HG02798 (cell line): ENCODE results near the gene PTPRT.

Experiments used
- ATAC-seq: cut with Tn5 transposase; IDR thresholded peaks from one replicate; pipeline ENCODE4 v1.9.1; 2021; ENCODE audit warnings: mild to moderate bottlenecking; ENCODE audit not compliant: unreplicated experiment, poor library complexity

The PTPRT gene

DNA sequence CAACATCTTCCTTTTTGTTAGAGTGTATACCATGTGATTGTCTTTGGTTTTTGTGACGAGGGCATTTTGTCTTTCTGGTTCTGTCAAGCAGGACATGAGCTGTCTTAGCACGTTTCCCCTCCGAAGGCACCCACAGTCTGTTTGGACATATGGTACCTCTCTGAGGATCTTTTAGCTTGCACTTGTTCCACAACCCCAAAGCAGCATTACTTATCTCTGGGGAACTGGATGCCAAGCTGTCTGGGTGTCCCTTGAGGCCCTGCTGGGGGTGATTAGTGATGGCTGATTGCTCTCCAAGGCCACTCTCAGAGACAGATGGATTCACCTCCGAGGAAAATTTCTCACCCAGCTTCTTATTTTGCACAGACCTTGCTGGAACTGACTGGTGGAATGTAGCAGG is 1126.6 kb downstream of the PTPRT start:
- no peak for ATAC-seq

- ATAC-seq = no peak
Observed at GRCh38 chr20:42053350-42053749, 1136.4 kb downstream of the PTPRT start.

DNA sequence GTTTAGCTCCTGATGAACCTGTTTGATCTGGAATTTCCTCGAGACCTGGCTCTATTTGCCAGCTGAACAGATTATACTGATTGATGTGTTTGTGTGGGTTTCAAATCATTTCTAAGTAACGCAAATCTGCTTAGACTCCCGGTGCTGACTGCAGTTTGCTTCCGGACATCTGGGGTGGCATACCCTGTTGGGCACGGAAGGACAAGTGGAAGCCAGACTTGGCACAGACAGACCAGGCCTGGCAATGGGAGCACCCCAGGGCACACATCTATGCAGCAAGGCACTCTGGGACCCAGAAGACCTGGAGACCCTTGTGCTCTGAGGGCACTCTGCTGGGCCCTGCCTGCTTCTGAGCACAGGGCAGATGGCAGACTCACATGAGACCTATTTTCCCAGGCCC is 1137.8 kb downstream of the PTPRT start:
- ATAC-seq = no peak

- no peak for ATAC-seq
Observed at GRCh38 chr20:42046371-42047085, 1143.2 kb downstream of the PTPRT start.

- no peak for ATAC-seq
Observed at GRCh38 chr20:42043921-42044320, 1145.8 kb downstream of the PTPRT start.

- no peak for ATAC-seq
Observed at GRCh38 chr20:42041000-42041565, 1148.6 kb downstream of the PTPRT start.

- no peak for ATAC-seq
Observed at GRCh38 chr20:42027746-42028268, 1161.9 kb downstream of the PTPRT start.

DNA sequence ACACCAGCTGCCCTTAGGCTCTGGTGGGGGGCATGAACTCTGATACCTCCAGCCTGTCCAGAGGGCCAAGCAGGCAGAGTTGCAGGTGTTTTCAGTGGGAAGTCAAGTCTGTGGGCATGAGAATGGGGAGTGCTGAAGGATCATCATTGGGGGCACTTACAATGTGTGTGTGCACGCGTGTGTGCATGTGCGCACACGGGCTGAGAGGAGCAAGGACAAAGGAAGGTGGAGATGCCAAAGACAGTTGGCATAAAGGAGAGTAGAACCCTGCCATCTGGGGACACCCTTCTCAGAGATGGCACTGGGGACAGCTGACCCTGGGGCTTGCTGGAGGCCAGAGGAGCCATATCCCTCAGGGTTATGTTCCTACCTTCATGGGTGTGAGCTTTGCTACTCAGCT is 1163.1 kb downstream of the PTPRT start:
- ATAC-seq = no peak

DNA sequence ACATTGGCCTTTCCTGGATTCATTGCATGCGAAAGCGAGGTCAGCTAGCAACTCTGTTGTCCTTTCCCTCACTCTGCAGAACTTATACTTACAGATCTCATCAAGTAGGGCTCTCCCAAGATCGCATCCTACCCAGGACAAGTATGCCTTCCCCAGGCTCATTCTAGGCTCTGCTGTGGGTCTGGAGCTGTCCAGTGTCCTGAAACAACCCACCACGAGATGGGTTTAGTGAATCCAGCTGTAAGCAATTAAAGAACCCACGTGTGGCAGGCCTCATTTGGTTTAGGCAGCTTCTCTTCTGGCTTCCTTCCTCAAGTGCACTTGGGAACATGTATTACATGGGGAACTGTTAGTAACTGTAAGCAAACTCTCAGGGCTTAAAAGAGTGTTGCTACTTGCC is 1165.1 kb downstream of the PTPRT start:
- ATAC-seq = no peak
